Posterior vena cava (tissue), 2 donors: ENCODE measurements around the gene NIM1K. TPM values are rescaled to one million over a fixed set of nuclear protein-coding genes. Genes with fewer than 3 reads are reported as not detected.

Experiments
- total RNA-seq, 2 donors: library from RNA; stranded (reverse); fragmentation: NEBNext Ultra II Directional; extraction: Animal tissue kit (Norgen Biotek cat#: 25700); gene quantifications; one replicate each; pipeline ENCODE4 v1.2.1, GENCODE V29; 2021
- donor health status: DM: yes; HTN: yes; CAD: no.
- donor health status: DM: yes; HTN: yes; CAD: no.

Gene NIM1K
- total RNA-seq, 2 donors from 2014 or later: 0.67 to 0.83 TPM

Other genes starting within 250 kb of the NIM1K start
- 1 to 10 TPM; 2.3 to 4.7 TPM for gene ANXA2R, start 151.9 kb upstream of the NIM1K start, total RNA-seq
- 10 to 100 TPM; 36.0 to 37.8 TPM for gene ZNF131, start 71.3 kb upstream of the NIM1K start, total RNA-seq
- gene HMGCS1, start 121.2 kb downstream of the NIM1K start, total RNA-seq: 10 to 100 TPM; 32.2 to 41.2 TPM
- gene CCL28, start 220.2 kb downstream of the NIM1K start, total RNA-seq: 1 to 10 TPM; 4.0 to 4.8 TPM